T-cell (primary cell): Measurements from ENCODE around the gene MYEF2. TPM values are rescaled to one million over a fixed set of nuclear protein-coding genes. Genes with fewer than 3 reads are reported as not detected.

Experiments used
- ATAC-seq, 4 experiments: fragments of 200-7000 bp in 3 of 4; fragments of 150-1000 bp in 1 of 4; cut with Tn5 transposase; replicated peaks in 1 of 4; 1 replicate in 3 of 4; 2 replicates in 1 of 4; pipeline ENCODE4 v1.10.0; 2021; ENCODE audit warnings: moderate library complexity in 3 of 4, mild to moderate bottlenecking in 2 of 4, moderate number of reproducible peaks in 1 of 4
- CTCF ChIA-PET, 2 donors: fragments of 300-600 bp; sonication (Branson Sonifier 250); formaldehyde crosslinking; loops; one replicate each; lab custom pipeline; 2022; ENCODE audit warnings: antibody characterized with exemption in 2 of 2; lab: Charles Lee
- POLR2A ChIA-PET, 2 donors: fragments of 300-600 bp; sonication (Branson Sonifier 250); formaldehyde crosslinking; loops; one replicate each; lab custom pipeline; 2022; ENCODE audit warnings: antibody characterized with exemption in 2 of 2; lab: Charles Lee
- DNase-seq, 35 experiments: peaks; one replicate each; pipeline versions ENCODE4 v3.0.0 to v3.0.0-alpha.2; 2013 to 2023
- H3K27ac ChIP-seq: one replicate; pipeline ENCODE4 v1.5.1; 2013; ENCODE audit warnings: low read length
- H3K27me3 ChIP-seq, 2 experiments: replicated peaks in 1 of 2; 1 replicate in 1 of 2; 2 replicates in 1 of 2; pipeline versions ENCODE4 v1.6.1 to v1.7.0; 2013; ENCODE audit warnings: low read length in 1 of 2, mixed read lengths in 1 of 2; ENCODE audit not compliant: control insufficient read depth in 2 of 2, insufficient read depth in 2 of 2; ENCODE audit errors: extremely low read depth in 1 of 2
- H3K36me3 ChIP-seq, 2 donors: 1 replicate in 1 of 2; 2 replicates in 1 of 2; pipeline versions ENCODE4 v1.6.1 to v1.7.0; 2013; ENCODE audit warnings: low read length in 1 of 2; ENCODE audit not compliant: control insufficient read depth in 2 of 2, insufficient read depth in 1 of 2; ENCODE audit errors: extremely low read depth in 1 of 2
- H3K4me1 ChIP-seq, 2 experiments: 1 replicate in 1 of 2; 2 replicates in 1 of 2; pipeline versions ENCODE4 v1.6.1 to v1.7.0; 2013; ENCODE audit warnings: low read length in 2 of 2, mixed read lengths in 1 of 2; ENCODE audit not compliant: insufficient read depth in 2 of 2, control insufficient read depth in 1 of 2; ENCODE audit errors: extremely low read depth in 1 of 2
- H3K4me3 ChIP-seq, 2 donors: 1 replicate in 1 of 2; 2 replicates in 1 of 2; pipeline versions ENCODE4 v1.5.1 to v1.7.0; 2013; ENCODE audit warnings: mild to moderate bottlenecking in 2 of 2, low read length in 1 of 2, moderate library complexity in 1 of 2; ENCODE audit not compliant: control insufficient read depth in 1 of 2; ENCODE audit errors: extremely low read depth in 1 of 2
- H3K9me3 ChIP-seq: 2 replicates; pipeline ENCODE4 v1.7.0; 2013
- H3K27ac Mint-ChIP-seq, 2 donors: one replicate each; pipeline ENCODE4 v1.8.0; 2020 to 2021; ENCODE audit warnings: mild to moderate bottlenecking in 2 of 2, mixed read lengths in 2 of 2
- H3K27me3 Mint-ChIP-seq, 2 donors: one replicate each; pipeline ENCODE4 v1.8.0; 2021 to 2022; ENCODE audit warnings: mixed read lengths in 2 of 2
- H3K36me3 Mint-ChIP-seq: one replicate; pipeline ENCODE4 v1.8.0; 2021; ENCODE audit warnings: mixed read lengths
- H3K4me1 Mint-ChIP-seq, 3 donors: one replicate each; pipeline ENCODE4 v1.8.0; 2020 to 2022; ENCODE audit warnings: mixed read lengths in 3 of 3, mild to moderate bottlenecking in 1 of 3
- H3K4me3 Mint-ChIP-seq, 3 donors: one replicate each; pipeline ENCODE4 v1.8.0; 2020 to 2022; ENCODE audit warnings: mild to moderate bottlenecking in 3 of 3, mixed read lengths in 3 of 3, moderate library complexity in 3 of 3
- H3K9me3 Mint-ChIP-seq, 3 donors: one replicate each; pipeline ENCODE4 v1.8.0; 2020 to 2022; ENCODE audit warnings: mixed read lengths in 3 of 3
- WGBS: methylation state at CpG from one replicate; pipeline ENCODE4 v1.1.5; 2013; ENCODE audit warnings: missing lambda C conversion rate; ENCODE audit not compliant: insufficient coverage; 5-methylcytosine and 5-hydroxymethylcytosine counted together
- total RNA-seq, 35 experiments: library from RNA in 6 of 35; stranded (reverse) in 6 of 35; fragments of 120-200 nt in 1 of 35; gene quantifications; one replicate each; pipeline versions ENCODE4 v1.2.1 to v1.2.4 and lab custom pipeline; 2013 to 2026

MYEF2 gene
- total RNA-seq, 5 donors from 2014 or later (not counting 1 experiment from before 2014, with no cell fraction given) = 11.8 to 24.8 (median 15.3) TPM

GRCh38 chr15:48101376-48101961, 76.6 kb downstream of the MYEF2 start:
- no peak for DNase-seq
- no peaks in the 10 kb centered on the region for H3K9me3 Mint-ChIP-seq
- 80% methylated on average over 2 of the region's 6 CpGs for WGBS
- H3K4me1 Mint-ChIP-seq = no peaks in the 10 kb centered on the region
- no peak for ATAC-seq
- ChIA-PET POLR2A (no interaction called here), CTCF (no interaction called here)
- no peaks in the 10 kb centered on the region for H3K36me3 Mint-ChIP-seq
- Histone ChIP-seq H3K9me3 (no peaks in the 10 kb centered on the region), H3K4me1 (no peaks in the 10 kb centered on the region), H3K27ac (no peak overlapping the region), H3K4me3 (no peak overlapping the region), H3K36me3 (no peaks in the 10 kb centered on the region), H3K27me3 (peaks cover 0 to 3% of the 10 kb centered on the region in 2 experiments)
- peaks cover 11 to 34% of the 10 kb centered on the region in 2 donors for H3K27me3 Mint-ChIP-seq
- no peak overlapping the region for H3K27ac Mint-ChIP-seq
- no peak overlapping the region for H3K4me3 Mint-ChIP-seq

- H3K4me3 ChIP-seq = no peak overlapping the region
- DNase-seq (no peak), ATAC-seq (no peak)
- H3K27ac Mint-ChIP-seq = no peak overlapping the region
- no peak overlapping the region for H3K27ac ChIP-seq
- no peaks in the 10 kb centered on the region for H3K36me3 ChIP-seq
- peaks cover 0 to 3% of the 10 kb centered on the region in 2 experiments for H3K27me3 ChIP-seq
- ChIA-PET POLR2A (no interaction called here), CTCF (no interaction called here)
- WGBS = no CpG with 5 or more reads among the region's 2 CpGs
- no peak overlapping the region for H3K4me3 Mint-ChIP-seq
- H3K4me1 Mint-ChIP-seq = no peaks in the 10 kb centered on the region
- peaks cover 3 to 23% of the 10 kb centered on the region in 2 donors for H3K27me3 Mint-ChIP-seq
- no peaks in the 10 kb centered on the region for H3K9me3 Mint-ChIP-seq
- H3K4me1 ChIP-seq = no peaks in the 10 kb centered on the region
- no peaks in the 10 kb centered on the region for H3K36me3 Mint-ChIP-seq
- H3K9me3 ChIP-seq = no peaks in the 10 kb centered on the region
Observed at GRCh38 chr15:48097264-48097663, 80.8 kb downstream of the MYEF2 start.

GRCh38 chr15:48096813-48097212, 81.3 kb downstream of the MYEF2 start:
- peaks cover 0 to 3% of the 10 kb centered on the region in 2 experiments for H3K27me3 ChIP-seq
- no peak for ATAC-seq
- Mint-ChIP-seq H3K27ac (no peak overlapping the region), H3K4me3 (no peak overlapping the region), H3K4me1 (no peaks in the 10 kb centered on the region), H3K36me3 (no peaks in the 10 kb centered on the region), H3K27me3 (peaks cover 2 to 23% of the 10 kb centered on the region in 2 donors), H3K9me3 (no peaks in the 10 kb centered on the region)
- no peak overlapping the region for H3K27ac ChIP-seq
- H3K9me3 ChIP-seq = no peaks in the 10 kb centered on the region
- DNase-seq = no peak
- POLR2A ChIA-PET = no interaction called here
- no peak overlapping the region for H3K4me3 ChIP-seq
- WGBS = 85% methylated on average over 1 of the region's 2 CpGs
- CTCF ChIA-PET = no interaction called here
- H3K4me1 ChIP-seq = no peaks in the 10 kb centered on the region
- no peaks in the 10 kb centered on the region for H3K36me3 ChIP-seq

- POLR2A ChIA-PET = no interaction called here
- H3K27me3 ChIP-seq = peaks cover 0 to 3% of the 10 kb centered on the region in 2 experiments
- no peak for DNase-seq
- H3K4me3 Mint-ChIP-seq = no peak overlapping the region
- no peaks in the 10 kb centered on the region for H3K9me3 ChIP-seq
- peaks cover 2 to 23% of the 10 kb centered on the region in 2 donors for H3K27me3 Mint-ChIP-seq
- no peak overlapping the region for H3K27ac Mint-ChIP-seq
- WGBS = 53% methylated on average over 2 of the region's 4 CpGs
- H3K9me3 Mint-ChIP-seq = no peaks in the 10 kb centered on the region
- H3K4me1 ChIP-seq = no peaks in the 10 kb centered on the region
- no peak for ATAC-seq
- CTCF ChIA-PET = no interaction called here
- no peak overlapping the region for H3K27ac ChIP-seq
- H3K36me3 Mint-ChIP-seq = no peaks in the 10 kb centered on the region
- H3K4me1 Mint-ChIP-seq = no peaks in the 10 kb centered on the region
- no peaks in the 10 kb centered on the region for H3K36me3 ChIP-seq
- H3K4me3 ChIP-seq = no peak overlapping the region
Observed at GRCh38 chr15:48096355-48096786, 81.7 kb downstream of the MYEF2 start.

GRCh38 chr15:48091522-48091921, 86.6 kb downstream of the MYEF2 start:
- no peaks in the 10 kb centered on the region for H3K4me1 Mint-ChIP-seq
- no peaks in the 10 kb centered on the region for H3K36me3 ChIP-seq
- H3K27ac Mint-ChIP-seq = no peak overlapping the region
- no peaks in the 10 kb centered on the region for H3K9me3 Mint-ChIP-seq
- H3K4me3 ChIP-seq = no peak overlapping the region
- no peaks in the 10 kb centered on the region for H3K27me3 ChIP-seq
- H3K4me3 Mint-ChIP-seq = no peak overlapping the region
- H3K4me1 ChIP-seq = no peaks in the 10 kb centered on the region
- 85% methylated on average over 3 of the region's 4 CpGs for WGBS
- ATAC-seq (no peak), DNase-seq (no peak)
- H3K36me3 Mint-ChIP-seq = no peaks in the 10 kb centered on the region
- no peaks in the 10 kb centered on the region for H3K9me3 ChIP-seq
- H3K27ac ChIP-seq = no peak overlapping the region
- peaks cover 0 to 9% of the 10 kb centered on the region in 2 donors for H3K27me3 Mint-ChIP-seq
- POLR2A ChIA-PET = no interaction called here
- CTCF ChIA-PET = no interaction called here

GRCh38 chr15:48090666-48091065, 87.4 kb downstream of the MYEF2 start:
- POLR2A ChIA-PET = no interaction called here
- H3K9me3 Mint-ChIP-seq = no peaks in the 10 kb centered on the region
- Histone ChIP-seq H3K27ac (no peak overlapping the region), H3K27me3 (no peaks in the 10 kb centered on the region), H3K4me1 (no peaks in the 10 kb centered on the region), H3K36me3 (no peaks in the 10 kb centered on the region), H3K4me3 (no peak overlapping the region), H3K9me3 (no peaks in the 10 kb centered on the region)
- H3K36me3 Mint-ChIP-seq = no peaks in the 10 kb centered on the region
- no peak overlapping the region for H3K4me3 Mint-ChIP-seq
- 43% methylated on average over 1 of the region's 3 CpGs for WGBS
- CTCF ChIA-PET = no interaction called here
- ATAC-seq (no peak), DNase-seq (no peak)
- H3K4me1 Mint-ChIP-seq = no peaks in the 10 kb centered on the region
- no peak overlapping the region for H3K27ac Mint-ChIP-seq
- peaks cover 0 to 9% of the 10 kb centered on the region in 2 donors for H3K27me3 Mint-ChIP-seq

DNA sequence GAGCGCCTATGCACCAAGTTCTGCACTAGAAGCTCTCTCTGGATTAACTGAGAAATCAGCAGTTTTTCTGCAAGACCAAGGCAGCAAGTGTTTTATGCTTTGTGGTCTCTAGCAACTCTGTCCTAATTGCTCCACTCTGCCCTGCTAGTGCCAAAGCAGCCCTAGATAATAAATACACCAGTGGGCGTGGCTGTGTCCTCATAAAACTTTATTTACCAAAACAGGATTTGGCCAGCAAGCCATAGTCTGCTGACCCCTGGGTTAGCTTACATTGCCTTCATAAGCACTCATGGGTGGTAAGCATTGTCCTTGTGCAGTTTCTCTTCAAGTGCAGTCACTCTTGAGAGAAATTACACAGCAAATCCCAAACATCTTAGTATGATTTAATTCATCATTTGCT, 88.0 kb downstream of the MYEF2 start:
- ATAC-seq (no peak), DNase-seq (no peak)
- Histone ChIP-seq H3K9me3 (no peaks in the 10 kb centered on the region), H3K27me3 (no peaks in the 10 kb centered on the region), H3K4me3 (no peak overlapping the region), H3K36me3 (no peaks in the 10 kb centered on the region), H3K4me1 (no peaks in the 10 kb centered on the region), H3K27ac (no peak overlapping the region)
- H3K4me1 Mint-ChIP-seq = no peaks in the 10 kb centered on the region
- H3K27ac Mint-ChIP-seq = no peak overlapping the region
- no peaks in the 10 kb centered on the region for H3K36me3 Mint-ChIP-seq
- peaks cover 0 to 9% of the 10 kb centered on the region in 2 donors for H3K27me3 Mint-ChIP-seq
- 63% methylated on average over 1 of the region's 2 CpGs for WGBS
- no peaks in the 10 kb centered on the region for H3K9me3 Mint-ChIP-seq
- ChIA-PET POLR2A (no interaction called here), CTCF (no interaction called here)
- H3K4me3 Mint-ChIP-seq = no peak overlapping the region
